T-helper 2 cell treated with Interferon-gamma antibody and Interleukin-4, amounts not matched to agents 5 μg/mL and 100 μg/mL, for 36 hours (primary cell): ENCODE data around the gene LRRC9.

Experiments used
- DNase-seq: peaks from one replicate; pipeline ENCODE4 v3.0.0; 2021; ENCODE audit warnings: low spot score
- H3K27ac Mint-ChIP-seq: one replicate; pipeline ENCODE4 v1.8.0; 2021; ENCODE audit warnings: mild to moderate bottlenecking, mixed read lengths
- H3K27me3 Mint-ChIP-seq: one replicate; pipeline ENCODE4 v1.8.0; 2021; ENCODE audit warnings: low read depth, mixed read lengths
- H3K36me3 Mint-ChIP-seq: one replicate; pipeline ENCODE4 v1.8.0; 2021; ENCODE audit warnings: low read depth, mixed read lengths
- H3K4me1 Mint-ChIP-seq: one replicate; pipeline ENCODE4 v1.8.0; 2021; ENCODE audit warnings: low read depth, mixed read lengths
- H3K4me3 Mint-ChIP-seq: one replicate; pipeline ENCODE4 v1.8.0; 2022; ENCODE audit warnings: mild to moderate bottlenecking, moderate library complexity, mixed read lengths
- H3K9me3 Mint-ChIP-seq: one replicate; pipeline ENCODE4 v1.8.0; 2021; ENCODE audit warnings: mixed read lengths

LRRC9 gene

DNA sequence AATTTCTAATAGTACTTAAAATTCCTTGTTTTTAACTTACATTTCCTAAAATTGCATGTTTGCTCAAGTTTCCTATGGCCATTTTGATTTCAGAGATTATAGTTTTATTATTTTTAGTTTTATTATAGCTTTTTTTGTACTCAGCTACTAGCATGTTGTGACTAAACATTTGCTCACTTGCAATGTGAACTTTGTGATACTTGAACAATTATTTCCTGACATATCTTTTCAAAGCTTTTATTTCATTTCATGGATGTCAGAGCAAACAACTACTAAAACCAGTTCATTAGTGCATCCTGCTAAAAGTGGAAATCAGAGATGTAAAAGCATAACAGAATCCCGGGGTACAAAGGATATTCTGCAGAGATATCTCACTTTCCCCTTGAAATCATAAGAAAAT is 138.1 kb downstream of the LRRC9 start:
- no peak for DNase-seq
- no peaks in the 10 kb centered on the region for H3K9me3 Mint-ChIP-seq
- H3K27ac Mint-ChIP-seq = no peak overlapping the region
- no peaks in the 10 kb centered on the region for H3K36me3 Mint-ChIP-seq
- peaks cover 19% of the 10 kb centered on the region for H3K27me3 Mint-ChIP-seq
- H3K4me3 Mint-ChIP-seq = no peak overlapping the region
- no peaks in the 10 kb centered on the region for H3K4me1 Mint-ChIP-seq

DNA sequence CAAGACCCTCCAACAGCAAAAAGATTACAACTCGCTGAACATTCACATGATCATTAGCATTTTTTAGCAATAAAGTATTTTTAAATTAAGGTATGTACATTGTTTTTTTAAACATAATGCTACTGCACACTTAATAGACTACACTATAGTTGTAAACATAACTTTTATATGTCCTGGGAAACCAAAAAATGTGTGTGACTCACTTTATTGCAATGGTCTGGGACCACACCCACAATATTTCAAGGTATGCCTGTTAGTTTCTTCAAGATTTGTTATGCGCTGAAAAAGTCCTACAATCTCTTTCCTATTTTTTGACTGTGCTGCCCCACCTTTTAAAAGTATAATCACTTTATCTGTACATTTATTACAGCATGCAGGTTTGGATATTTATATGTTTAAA is 141.4 kb downstream of the LRRC9 start:
- H3K9me3 Mint-ChIP-seq = no peaks in the 10 kb centered on the region
- H3K27ac Mint-ChIP-seq = no peak overlapping the region
- H3K27me3 Mint-ChIP-seq = peaks cover 19% of the 10 kb centered on the region
- H3K4me3 Mint-ChIP-seq = no peak overlapping the region
- no peaks in the 10 kb centered on the region for H3K36me3 Mint-ChIP-seq
- H3K4me1 Mint-ChIP-seq = no peaks in the 10 kb centered on the region
- no peak for DNase-seq

DNA sequence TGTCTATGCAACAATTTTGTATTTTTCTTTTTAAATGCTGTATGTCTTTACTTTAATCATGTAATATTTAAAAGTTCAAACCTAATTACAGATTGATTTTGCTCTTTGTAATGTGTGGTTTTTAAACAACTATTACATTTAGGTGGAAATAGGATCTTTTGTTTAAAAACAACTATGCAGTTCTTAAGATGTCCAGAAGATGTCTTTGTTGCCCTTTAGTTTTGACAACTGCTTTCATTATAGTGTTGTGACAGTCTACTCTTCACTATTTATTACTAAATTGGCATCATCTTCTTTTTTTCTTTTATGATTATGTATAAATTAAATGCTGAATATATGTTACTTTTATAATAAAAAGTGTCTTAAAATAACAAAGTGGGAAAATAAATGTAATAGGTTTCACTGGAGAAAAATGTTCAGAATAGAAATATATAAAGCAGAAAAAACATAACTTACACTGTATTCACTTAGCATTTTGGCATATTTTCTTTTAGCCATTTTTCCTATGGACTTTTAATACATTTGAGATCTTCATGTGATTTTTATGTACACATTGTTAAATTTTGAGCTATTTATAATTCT is 144.6 kb downstream of the LRRC9 start:
- no peak overlapping the region for H3K4me3 Mint-ChIP-seq
- DNase-seq = no peak
- no peaks in the 10 kb centered on the region for H3K4me1 Mint-ChIP-seq
- H3K9me3 Mint-ChIP-seq = no peaks in the 10 kb centered on the region
- peaks cover 10% of the 10 kb centered on the region for H3K27me3 Mint-ChIP-seq
- no peak overlapping the region for H3K27ac Mint-ChIP-seq
- H3K36me3 Mint-ChIP-seq = no peaks in the 10 kb centered on the region

DNA sequence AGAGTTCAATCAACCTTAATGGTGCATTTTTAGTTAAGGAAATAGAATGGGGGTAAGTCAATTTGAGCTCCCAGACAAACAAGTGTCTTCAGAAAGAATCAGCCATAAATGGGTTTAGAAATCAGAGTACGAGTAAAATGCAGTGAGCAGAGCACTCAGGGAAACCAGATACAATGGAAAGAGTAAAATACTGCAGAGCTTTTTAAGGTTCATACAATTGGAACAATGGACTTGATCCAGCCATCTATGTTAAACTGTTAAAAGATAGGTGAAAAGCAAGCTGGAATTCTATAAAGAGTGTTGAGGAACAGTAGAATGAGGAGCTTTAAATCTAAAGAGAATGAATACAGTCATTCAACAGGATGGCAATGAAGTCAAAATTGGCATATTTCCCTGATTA is 147.9 kb downstream of the LRRC9 start:
- H3K27ac Mint-ChIP-seq = no peak overlapping the region
- DNase-seq = no peak
- peaks cover 1% of the 10 kb centered on the region for H3K4me1 Mint-ChIP-seq
- no peaks in the 10 kb centered on the region for H3K36me3 Mint-ChIP-seq
- no peak overlapping the region for H3K4me3 Mint-ChIP-seq
- peaks cover 7% of the 10 kb centered on the region for H3K27me3 Mint-ChIP-seq
- no peaks in the 10 kb centered on the region for H3K9me3 Mint-ChIP-seq

DNA sequence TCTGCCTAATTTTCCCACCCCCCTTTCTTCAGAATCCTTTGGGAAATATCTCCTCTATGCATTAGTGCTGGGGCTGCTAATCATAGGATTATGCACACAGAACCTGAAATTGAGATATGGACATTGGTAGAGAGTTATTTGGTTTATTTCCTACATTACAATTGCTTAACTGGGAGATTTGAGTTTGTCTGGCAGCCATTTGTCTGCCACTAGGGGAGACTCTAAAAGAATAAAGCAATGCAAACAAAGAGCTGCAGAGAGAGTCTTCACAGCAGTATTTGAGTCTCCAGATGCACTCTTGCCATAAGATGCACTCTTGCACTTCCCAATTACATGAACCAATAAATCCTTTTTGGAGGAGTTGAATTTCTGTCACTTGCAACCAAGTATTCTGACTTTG is 159.8 kb downstream of the LRRC9 start:
- H3K36me3 Mint-ChIP-seq = no peaks in the 10 kb centered on the region
- peaks cover 42% of the 10 kb centered on the region for H3K27me3 Mint-ChIP-seq
- DNase-seq = no peak
- no peak overlapping the region for H3K4me3 Mint-ChIP-seq
- peaks cover 8% of the 10 kb centered on the region for H3K9me3 Mint-ChIP-seq
- no peak overlapping the region for H3K27ac Mint-ChIP-seq
- no peaks in the 10 kb centered on the region for H3K4me1 Mint-ChIP-seq

DNA sequence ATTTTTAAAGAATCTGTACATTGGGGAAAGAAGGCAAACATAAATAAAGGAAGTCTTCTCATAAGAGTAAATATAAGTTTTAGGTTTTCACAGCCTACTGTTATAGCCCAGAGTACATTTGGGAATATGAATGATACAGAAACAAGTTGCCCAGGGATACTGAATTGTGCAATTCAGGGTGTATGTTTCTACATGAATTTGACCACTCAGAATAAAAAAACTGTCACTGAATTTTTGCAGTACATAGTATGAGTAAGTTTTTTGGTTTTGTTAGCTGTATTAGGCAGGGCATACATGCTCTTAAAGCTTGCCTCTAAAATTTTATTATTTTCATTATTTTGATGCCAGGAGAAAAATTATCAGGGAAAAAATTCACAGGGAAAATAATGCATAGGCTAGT is 165.1 kb downstream of the LRRC9 start:
- Mint-ChIP-seq H3K27me3 (peaks cover 30% of the 10 kb centered on the region), H3K4me3 (no peak overlapping the region), H3K9me3 (no peaks in the 10 kb centered on the region), H3K36me3 (no peaks in the 10 kb centered on the region), H3K4me1 (peaks cover 4% of the 10 kb centered on the region), H3K27ac (no peak overlapping the region)
- no peak for DNase-seq

DNA sequence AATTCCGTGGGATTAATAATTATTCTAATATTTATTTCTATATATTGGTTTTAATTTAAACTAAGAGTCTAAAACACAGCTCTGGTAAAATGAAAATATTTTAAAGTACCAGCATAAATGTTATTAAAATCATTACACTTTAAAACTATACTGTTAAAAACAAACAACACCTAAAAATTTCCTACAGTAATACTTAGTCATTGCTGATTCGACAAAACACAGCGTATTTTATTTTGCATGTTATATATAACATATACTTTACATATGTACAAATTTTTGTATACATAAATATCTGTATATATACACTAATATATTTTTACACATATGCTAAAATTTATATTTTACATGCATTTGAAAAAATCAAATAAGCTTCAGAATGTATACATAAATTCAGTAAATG is 165.7 kb downstream of the LRRC9 start:
- H3K4me1 Mint-ChIP-seq = peaks cover 8% of the 10 kb centered on the region
- no peak for DNase-seq
- no peak overlapping the region for H3K27ac Mint-ChIP-seq
- H3K9me3 Mint-ChIP-seq = no peaks in the 10 kb centered on the region
- no peaks in the 10 kb centered on the region for H3K36me3 Mint-ChIP-seq
- H3K4me3 Mint-ChIP-seq = no peak overlapping the region
- H3K27me3 Mint-ChIP-seq = peaks cover 26% of the 10 kb centered on the region

DNA sequence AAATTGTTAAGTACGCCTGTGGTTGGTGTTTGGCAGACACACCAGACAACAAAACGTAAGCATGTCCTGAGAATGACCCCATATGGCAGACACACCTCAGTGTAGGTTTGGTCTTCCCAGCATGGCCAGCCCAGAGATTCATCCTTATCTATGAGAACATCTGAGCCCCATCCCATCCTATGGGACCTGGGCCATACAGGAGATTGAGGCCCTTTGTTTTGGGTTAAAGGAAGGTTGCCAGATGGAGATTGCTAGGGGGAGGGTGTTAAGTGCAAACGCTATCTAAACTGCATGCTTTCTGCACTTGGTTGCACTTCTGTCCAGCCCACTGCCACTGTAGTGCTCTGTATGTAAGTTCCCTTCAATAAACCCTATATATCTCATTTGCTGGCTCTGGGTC is 167.7 kb downstream of the LRRC9 start:
- H3K27me3 Mint-ChIP-seq = peaks cover 19% of the 10 kb centered on the region

DNA sequence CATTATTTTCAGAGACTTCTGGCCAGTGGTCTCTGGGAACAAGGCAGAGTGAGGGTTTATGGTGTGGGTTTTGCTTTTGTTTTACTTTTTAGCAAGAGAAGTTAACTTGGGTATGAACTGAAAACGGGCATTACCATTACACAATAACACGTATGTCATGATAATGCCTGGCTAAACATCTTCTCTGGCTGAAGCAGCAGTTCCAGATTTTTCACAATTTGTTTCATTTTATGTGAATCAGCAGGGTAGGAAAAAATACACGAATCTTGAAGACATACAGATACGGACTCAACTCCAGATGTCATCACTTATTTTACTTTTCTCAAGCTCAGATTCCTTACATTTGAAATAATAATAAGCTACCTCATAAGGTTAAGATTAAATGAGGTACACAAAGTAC is 169.3 kb downstream of the LRRC9 start:
- peaks cover 13% of the 10 kb centered on the region for H3K27me3 Mint-ChIP-seq
- no peak overlapping the region for H3K27ac Mint-ChIP-seq
- peaks cover 1% of the 10 kb centered on the region for H3K36me3 Mint-ChIP-seq
- H3K4me1 Mint-ChIP-seq = peaks cover 28% of the 10 kb centered on the region
- H3K9me3 Mint-ChIP-seq = no peaks in the 10 kb centered on the region
- no peak for DNase-seq
- no peak overlapping the region for H3K4me3 Mint-ChIP-seq

More for the DNA sequence above, 167.7 kb downstream of the LRRC9 start:
- H3K27ac Mint-ChIP-seq = no peak overlapping the region
- no peaks in the 10 kb centered on the region for H3K36me3 Mint-ChIP-seq
- H3K9me3 Mint-ChIP-seq = no peaks in the 10 kb centered on the region
- H3K4me1 Mint-ChIP-seq = peaks cover 14% of the 10 kb centered on the region
- H3K4me3 Mint-ChIP-seq = no peak overlapping the region
- no peak for DNase-seq

DNA sequence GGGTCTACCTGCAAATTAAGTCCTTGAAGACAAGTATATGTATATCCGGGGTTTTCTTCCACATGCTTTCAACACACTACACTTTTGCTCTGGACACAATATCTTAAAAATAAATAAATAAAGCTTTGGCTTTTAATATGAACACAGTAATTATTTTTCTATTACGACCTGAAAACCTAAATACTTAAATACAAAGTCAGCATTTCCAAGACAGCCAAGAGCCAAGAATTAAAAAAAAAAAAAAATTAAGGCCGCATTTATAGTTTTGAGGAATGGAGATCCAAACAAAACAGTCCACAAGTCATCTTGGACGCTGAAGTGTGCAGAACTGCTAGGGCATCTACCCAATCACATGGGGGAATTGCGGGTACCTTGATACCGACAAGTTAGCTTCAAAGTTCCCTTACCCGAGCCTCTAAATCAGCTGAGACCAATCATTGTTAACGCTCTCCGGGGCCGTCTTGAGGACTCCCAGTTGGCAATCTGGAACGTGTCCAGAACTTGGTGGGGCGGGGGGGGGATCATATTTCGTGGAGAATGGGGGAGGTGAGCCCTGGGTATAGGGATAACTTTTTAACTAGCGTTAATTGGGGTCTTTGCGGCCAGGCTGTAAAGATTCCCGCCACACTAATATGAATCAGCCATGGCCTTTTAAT is 171.0 kb downstream of the LRRC9 start:
- no peaks in the 10 kb centered on the region for H3K9me3 Mint-ChIP-seq
- peaks cover 8% of the 10 kb centered on the region for H3K36me3 Mint-ChIP-seq
- no peak for DNase-seq
- H3K4me1 Mint-ChIP-seq = peaks cover 42% of the 10 kb centered on the region
- H3K27ac Mint-ChIP-seq = peak overlapping the region; percentile 98
- peak overlapping the region; percentile 97 for H3K4me3 Mint-ChIP-seq
- H3K27me3 Mint-ChIP-seq = peaks cover 6% of the 10 kb centered on the region

DNA sequence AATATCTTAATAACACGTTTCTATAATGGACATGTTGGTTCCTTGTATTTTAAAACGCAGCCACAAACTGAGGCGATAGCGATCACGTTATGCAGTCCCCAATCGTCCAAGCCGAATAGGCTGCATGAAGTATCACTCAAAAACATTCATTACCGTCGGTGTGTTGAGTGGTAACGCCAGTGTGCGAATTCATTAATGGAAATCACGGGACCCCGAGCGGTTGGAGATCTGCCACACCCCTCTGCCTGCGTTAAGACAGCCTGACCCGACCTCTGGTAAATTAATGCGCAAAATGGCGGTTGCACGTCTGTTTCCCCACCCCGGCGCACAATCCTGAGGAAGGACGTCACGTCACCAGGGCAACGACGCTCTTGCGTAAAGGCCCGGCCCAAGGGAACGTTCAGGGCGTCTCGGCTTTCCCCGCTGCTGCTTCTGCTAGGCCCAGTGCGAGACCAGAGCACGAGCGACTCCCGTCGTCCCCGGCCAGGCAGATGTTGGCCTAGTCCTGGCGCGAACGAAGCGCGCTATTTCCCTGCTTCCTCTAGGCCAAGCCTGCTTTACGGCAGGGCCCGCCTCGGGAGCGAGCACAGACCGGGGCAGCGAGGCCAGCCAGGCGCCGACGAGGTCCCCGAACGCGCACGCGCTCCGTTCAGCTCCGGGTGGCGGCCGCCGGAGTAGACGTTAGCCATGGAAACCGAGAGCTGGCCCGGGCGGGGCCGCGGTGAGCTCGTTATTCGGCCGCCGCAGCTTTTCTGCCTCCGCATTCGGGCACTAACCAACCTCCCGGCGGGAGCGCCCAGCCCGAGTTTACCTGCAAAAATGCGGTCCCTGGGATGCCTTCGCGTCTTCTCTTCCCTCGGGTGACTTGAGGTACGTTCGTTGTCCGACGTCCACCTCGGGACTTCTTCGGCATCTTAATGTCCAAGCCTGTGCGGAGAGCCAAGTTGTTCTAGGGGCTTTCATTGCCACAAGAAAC is 171.9 kb downstream of the LRRC9 start, which contains the start of gene PCNX4:
Gene PCNX4 (plus strand): TSS at position 374 of the 976 bp plus-strand sequence. CDS start 15,716 bp downstream, outside the sequence.
- Mint-ChIP-seq H3K36me3 (peaks cover 9% of the 10 kb centered on the region), H3K27me3 (peaks cover 4% of the 10 kb centered on the region), H3K9me3 (no peaks in the 10 kb centered on the region), H3K4me3 (peak within 1 kb of the TSS; percentile 97), H3K4me1 (peaks cover 42% of the 10 kb centered on the region), H3K27ac (peak within 1 kb of the TSS; percentile 98)
- DNase-seq = peak; percentile 92

DNA sequence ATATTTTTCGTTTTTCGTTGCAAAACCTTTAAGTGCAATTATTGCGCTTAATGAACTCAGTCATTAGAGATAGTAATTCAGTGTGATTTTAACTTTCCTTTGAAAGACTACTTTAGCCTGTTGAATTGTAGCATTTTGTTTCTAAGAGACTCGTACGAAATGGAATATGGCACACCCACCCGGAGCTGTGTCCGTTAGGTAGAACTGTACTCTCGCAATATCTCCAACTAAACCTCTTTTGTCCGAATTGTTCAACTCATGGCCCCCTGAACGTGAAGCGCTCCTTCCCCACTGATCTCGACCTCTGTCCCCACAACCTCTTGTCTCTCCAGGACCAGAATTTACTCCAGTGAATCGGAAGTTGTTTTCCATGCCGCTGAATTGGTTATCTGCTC is 172.6 kb downstream of the LRRC9 start:
- peak overlapping the region; percentile 98 for H3K27ac Mint-ChIP-seq
- peak; percentile 6 for DNase-seq
- no peaks in the 10 kb centered on the region for H3K9me3 Mint-ChIP-seq
- H3K4me1 Mint-ChIP-seq = peaks cover 44% of the 10 kb centered on the region
- peaks cover 11% of the 10 kb centered on the region for H3K36me3 Mint-ChIP-seq
- H3K4me3 Mint-ChIP-seq = peak overlapping the region; percentile 97
- H3K27me3 Mint-ChIP-seq = peaks cover 4% of the 10 kb centered on the region

DNA sequence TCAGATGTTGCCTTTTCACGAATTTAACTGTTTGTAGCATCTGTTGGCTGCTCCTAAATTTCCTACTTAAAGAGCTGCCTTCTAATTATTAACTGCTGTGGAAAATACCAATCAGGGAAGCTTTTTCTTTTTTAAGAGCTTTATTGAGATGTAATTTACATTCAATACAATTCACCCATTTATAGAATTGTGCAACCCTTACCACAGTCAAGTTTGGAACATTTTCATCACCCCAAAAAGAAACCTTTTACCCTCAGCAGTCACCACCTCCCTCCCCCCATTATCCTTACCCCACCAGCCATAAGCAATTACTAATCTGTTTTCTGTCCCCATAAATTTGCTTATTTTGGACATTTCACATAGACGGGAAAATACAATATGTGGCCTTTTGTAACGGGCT is 173.1 kb downstream of the LRRC9 start:
- H3K4me3 Mint-ChIP-seq = peak overlapping the region; percentile 97
- H3K27me3 Mint-ChIP-seq = peaks cover 4% of the 10 kb centered on the region
- H3K36me3 Mint-ChIP-seq = peaks cover 16% of the 10 kb centered on the region
- peaks cover 47% of the 10 kb centered on the region for H3K4me1 Mint-ChIP-seq
- DNase-seq = no peak
- no peaks in the 10 kb centered on the region for H3K9me3 Mint-ChIP-seq
- peak overlapping the region; percentile 98 for H3K27ac Mint-ChIP-seq

DNA sequence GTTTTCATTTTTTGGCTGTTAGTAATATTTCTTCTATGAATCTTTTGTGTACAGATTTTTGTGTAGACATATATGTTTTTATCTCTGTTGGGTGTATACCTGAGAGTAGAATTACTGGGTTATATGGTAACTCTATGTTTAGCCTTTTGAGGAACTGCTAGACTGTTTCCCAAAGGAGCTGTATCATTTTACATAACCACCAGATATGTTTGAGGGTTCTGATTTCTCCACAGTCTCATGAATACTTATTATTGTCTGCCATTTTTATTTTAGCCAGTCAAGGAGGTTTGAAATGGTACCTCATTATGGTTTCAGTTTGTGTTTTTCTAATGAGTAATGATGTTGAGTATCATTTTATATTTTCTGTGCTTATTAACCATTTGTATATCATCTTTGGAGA is 173.7 kb downstream of the LRRC9 start:
- peaks cover 4% of the 10 kb centered on the region for H3K27me3 Mint-ChIP-seq
- H3K36me3 Mint-ChIP-seq = peaks cover 19% of the 10 kb centered on the region
- DNase-seq = no peak
- peaks cover 47% of the 10 kb centered on the region for H3K4me1 Mint-ChIP-seq
- H3K4me3 Mint-ChIP-seq = peak overlapping the region; percentile 97
- peak overlapping the region; percentile 98 for H3K27ac Mint-ChIP-seq
- no peaks in the 10 kb centered on the region for H3K9me3 Mint-ChIP-seq
